ENCODE measurements around the gene RNF214.

The RNF214 gene

GRCh38 chr11:117198613-117199012 lies 33.9 kb upstream of the RNF214 start:
- no peak for DNase-seq (ENCODE audit: extremely low read depth, low read depth)
- TF ChIP-seq CTCF (IDR thresholded peaks at IDR 0.05; ENCODE audit: low read depth, low read length), result no peak

GRCh38 chr11:117199053-117199915 lies 33.2 kb upstream of the RNF214 start, which contains the start of gene TAGLN:
Gene TAGLN, plus strand, starts transcription at chr11:117199370. Its CDS starts 3,644 bp downstream, at chr11:117203014.
- peak; percentile 85 for DNase-seq (ENCODE audit: extremely low read depth, low read depth)
- TF ChIP-seq CTCF (IDR thresholded peaks at IDR 0.05; ENCODE audit: low read depth, low read length), result no peak

GRCh38 chr11:117199916-117200812 lies 32.3 kb upstream of the RNF214 start:
- no peak for TF ChIP-seq CTCF (IDR thresholded peaks at IDR 0.05; ENCODE audit: low read depth, low read length)

GRCh38 chr11:117200813-117201657 lies 31.4 kb upstream of the RNF214 start:
- no peak for TF ChIP-seq CTCF (IDR thresholded peaks at IDR 0.05; ENCODE audit: low read depth, low read length)

More at GRCh38 chr11:117199916-117200812, 32.3 kb upstream of the RNF214 start:
- DNase-seq (ENCODE audit: extremely low read depth, low read depth), result no peak

GRCh38 chr11:117201658-117202305 lies 30.7 kb upstream of the RNF214 start:
- no peak for TF ChIP-seq CTCF (IDR thresholded peaks at IDR 0.05; ENCODE audit: low read depth, low read length)

More at GRCh38 chr11:117200813-117201657, 31.4 kb upstream of the RNF214 start:
- no peak for DNase-seq (ENCODE audit: extremely low read depth, low read depth)

GRCh38 chr11:117202386-117203068 lies 29.9 kb upstream of the RNF214 start:
- TF ChIP-seq CTCF (IDR thresholded peaks at IDR 0.05; ENCODE audit: low read depth, low read length), result no peak
- DNase-seq (ENCODE audit: extremely low read depth, low read depth), result no peak

More at GRCh38 chr11:117201658-117202305, 30.7 kb upstream of the RNF214 start:
- no peak for DNase-seq (ENCODE audit: extremely low read depth, low read depth)
